ENCODE measurements around the gene PIK3C2B.

Gene PIK3C2B

DNA sequence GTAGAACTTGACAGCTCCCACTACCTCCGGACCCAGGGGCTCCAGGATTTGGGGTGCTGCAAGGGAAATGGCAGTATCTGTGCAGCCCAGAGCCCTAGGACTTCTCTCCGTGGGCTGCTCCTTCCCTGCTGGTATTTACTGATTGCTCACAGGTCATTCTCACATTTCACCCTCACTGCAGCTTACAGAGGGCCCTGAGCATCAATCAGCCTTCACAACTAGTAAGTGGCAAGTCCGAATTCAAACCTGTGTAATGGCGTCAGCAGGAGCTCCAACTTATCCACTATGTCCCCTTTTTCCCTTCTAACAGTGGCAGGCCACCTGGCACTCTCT is 32.4 kb downstream of the PIK3C2B start:
- H3K36me3 Mint-ChIP-seq (ENCODE audit: low read depth) = peaks cover 57% of the 10 kb centered on the region
- TF ChIP-seq, protein P1, sequence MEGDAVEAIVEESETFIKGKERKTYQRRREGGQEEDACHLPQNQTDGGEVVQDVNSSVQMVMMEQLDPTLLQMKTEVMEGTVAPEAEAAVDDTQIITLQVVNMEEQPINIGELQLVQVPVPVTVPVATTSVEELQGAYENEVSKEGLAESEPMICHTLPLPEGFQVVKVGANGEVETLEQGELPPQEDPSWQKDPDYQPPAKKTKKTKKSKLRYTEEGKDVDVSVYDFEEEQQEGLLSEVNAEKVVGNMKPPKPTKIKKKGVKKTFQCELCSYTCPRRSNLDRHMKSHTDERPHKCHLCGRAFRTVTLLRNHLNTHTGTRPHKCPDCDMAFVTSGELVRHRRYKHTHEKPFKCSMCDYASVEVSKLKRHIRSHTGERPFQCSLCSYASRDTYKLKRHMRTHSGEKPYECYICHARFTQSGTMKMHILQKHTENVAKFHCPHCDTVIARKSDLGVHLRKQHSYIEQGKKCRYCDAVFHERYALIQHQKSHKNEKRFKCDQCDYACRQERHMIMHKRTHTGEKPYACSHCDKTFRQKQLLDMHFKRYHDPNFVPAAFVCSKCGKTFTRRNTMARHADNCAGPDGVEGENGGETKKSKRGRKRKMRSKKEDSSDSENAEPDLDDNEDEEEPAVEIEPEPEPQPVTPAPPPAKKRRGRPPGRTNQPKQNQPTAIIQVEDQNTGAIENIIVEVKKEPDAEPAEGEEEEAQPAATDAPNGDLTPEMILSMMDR (IDR thresholded peaks at IDR 0.05; ENCODE audit: unreplicated experiment in 3 of 3) = no peak
- H3K27me3 Mint-ChIP-seq (ENCODE audit: low read depth) = peaks cover 8% of the 10 kb centered on the region
- no peaks in the 10 kb centered on the region for H3K9me3 Mint-ChIP-seq
- H3K4me3 Mint-ChIP-seq = no peak overlapping the region
- H3K4me1 Mint-ChIP-seq = peaks cover 75% of the 10 kb centered on the region
- no peak overlapping the region for H3K27ac Mint-ChIP-seq

DNA sequence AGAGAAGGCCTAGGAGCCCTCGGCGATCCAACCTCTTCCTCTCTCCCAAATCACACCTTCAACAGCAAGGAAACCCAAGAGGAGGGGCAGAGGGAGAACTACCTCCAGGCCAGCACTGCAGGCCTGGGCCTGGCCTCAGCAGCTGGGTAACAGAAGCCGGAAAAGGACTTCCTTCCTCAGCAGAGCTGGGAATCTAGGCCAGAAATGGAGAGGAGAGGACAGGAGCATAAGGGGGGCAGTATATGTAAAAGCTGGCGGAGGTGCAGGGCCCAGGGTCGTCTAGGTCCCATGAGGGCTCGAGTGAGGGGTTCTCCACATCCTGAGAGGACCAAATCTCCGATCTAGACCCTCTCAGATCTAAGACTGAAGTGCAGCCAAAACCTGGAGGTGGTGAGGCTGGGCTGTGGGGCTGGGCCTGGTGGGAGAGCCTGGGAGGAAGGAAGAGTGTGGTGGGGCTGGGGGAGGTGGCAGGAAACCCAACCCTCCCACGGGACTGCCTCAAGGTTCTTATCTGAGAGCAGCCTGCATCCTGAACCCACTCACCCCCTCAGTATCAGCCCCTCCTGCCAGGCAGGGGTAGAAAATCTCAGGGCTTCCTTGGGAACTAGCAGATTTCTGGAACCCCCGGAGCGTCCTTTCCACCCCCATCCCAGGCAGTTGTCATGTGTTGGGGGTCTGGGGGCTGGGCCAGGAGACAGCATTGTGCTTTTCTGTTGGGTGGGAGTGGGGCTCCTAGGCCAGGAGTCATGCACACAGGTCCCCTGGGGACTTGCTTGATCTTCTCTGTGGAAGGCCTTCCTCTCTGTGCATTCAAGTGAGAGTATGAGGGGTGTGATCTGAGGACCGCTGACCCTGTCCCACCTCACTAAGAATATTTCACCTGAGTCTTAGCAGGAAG is 33.0 kb downstream of the PIK3C2B start:
- TF ChIP-seq, protein P1 (IDR thresholded peaks at IDR 0.05; ENCODE audit: unreplicated experiment in 3 of 3) = no peak
- Mint-ChIP-seq H3K4me3 (no peak overlapping the region), H3K27me3 (ENCODE audit: low read depth) (peaks cover 8% of the 10 kb centered on the region), H3K36me3 (ENCODE audit: low read depth) (peaks cover 54% of the 10 kb centered on the region), H3K27ac (peak overlapping the region in 2 of 3 experiments; percentile 75 to 81), H3K4me1 (peaks cover 75% of the 10 kb centered on the region), H3K9me3 (no peaks in the 10 kb centered on the region)

DNA sequence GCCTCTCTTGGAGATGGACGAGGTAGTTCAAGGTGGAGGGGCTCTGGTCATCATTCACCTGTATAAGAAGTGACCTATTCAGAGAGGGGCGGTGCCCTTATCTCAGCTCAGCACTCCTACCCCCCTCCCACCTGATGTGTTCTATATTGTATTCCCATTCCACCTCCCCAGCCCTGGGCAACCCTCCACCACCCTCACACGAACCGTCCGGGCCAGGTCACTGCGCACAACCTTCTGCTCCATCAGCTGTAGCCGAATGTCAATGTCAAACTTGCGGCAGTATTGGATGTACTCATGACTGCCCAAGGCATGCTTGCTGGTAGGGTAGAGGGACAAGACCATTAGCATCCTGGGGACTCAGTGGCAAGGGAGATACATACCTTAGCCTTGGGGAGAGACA is 34.3 kb downstream of the PIK3C2B start:
- Mint-ChIP-seq H3K27me3 (ENCODE audit: low read depth) (peaks cover 8% of the 10 kb centered on the region), H3K4me1 (peaks cover 67% of the 10 kb centered on the region), H3K4me3 (no peak overlapping the region), H3K27ac (peak overlapping the region in 1 of 3 experiments; percentile 75), H3K36me3 (ENCODE audit: low read depth) (peaks cover 53% of the 10 kb centered on the region), H3K9me3 (no peaks in the 10 kb centered on the region)
- TF ChIP-seq, protein P1 (IDR thresholded peaks at IDR 0.05; ENCODE audit: unreplicated experiment in 3 of 3) = no peak

DNA sequence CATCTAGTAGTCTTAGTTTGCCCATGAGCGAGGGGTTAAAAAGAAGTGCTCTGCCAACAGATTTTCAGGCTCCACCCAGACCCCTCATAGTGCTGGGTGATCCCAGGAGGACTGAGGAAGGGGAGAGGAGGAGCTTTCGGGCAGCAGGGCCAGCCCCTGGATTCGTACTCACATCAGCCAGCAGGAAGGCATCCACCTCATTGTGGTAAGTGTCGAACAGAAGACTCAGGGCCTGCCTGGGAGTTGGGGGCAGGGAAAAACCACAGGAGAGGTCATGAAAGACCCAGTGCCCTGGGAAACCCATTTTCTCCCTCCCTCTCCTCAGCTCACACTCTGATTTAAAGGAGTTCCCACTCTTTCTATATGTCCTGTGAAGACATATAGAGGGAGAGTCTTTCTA is 34.9 kb downstream of the PIK3C2B start:
- peak overlapping the region in 2 of 3 experiments; percentile 24 to 67 for H3K27ac Mint-ChIP-seq
- H3K4me3 Mint-ChIP-seq = no peak overlapping the region
- H3K9me3 Mint-ChIP-seq = no peaks in the 10 kb centered on the region
- TF ChIP-seq, protein P1 (IDR thresholded peaks at IDR 0.05; ENCODE audit: unreplicated experiment in 3 of 3) = no peak
- H3K36me3 Mint-ChIP-seq (ENCODE audit: low read depth) = peaks cover 52% of the 10 kb centered on the region
- H3K27me3 Mint-ChIP-seq (ENCODE audit: low read depth) = peaks cover 4% of the 10 kb centered on the region
- H3K4me1 Mint-ChIP-seq = peaks cover 65% of the 10 kb centered on the region

DNA sequence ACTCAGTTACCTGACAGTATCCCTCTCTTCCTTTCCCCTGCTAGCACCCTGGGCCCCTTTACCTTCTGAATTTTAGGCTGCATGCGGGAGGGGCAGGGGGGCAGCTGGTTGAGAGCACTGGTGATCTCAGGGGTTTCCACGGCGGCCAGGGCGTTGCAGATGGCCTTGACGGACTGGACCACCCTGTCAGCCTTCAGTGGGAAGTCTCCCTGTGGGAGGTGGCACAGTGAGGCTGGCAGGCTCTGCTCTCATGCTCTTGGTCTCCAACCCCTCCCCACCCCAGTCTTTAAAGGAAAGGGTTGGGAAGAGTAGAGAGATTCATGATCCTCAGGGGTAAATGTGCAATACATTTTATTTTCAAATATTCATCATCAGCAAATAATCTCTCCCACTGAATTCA is 36.9 kb downstream of the PIK3C2B start:
- H3K36me3 Mint-ChIP-seq (ENCODE audit: low read depth) = peaks cover 50% of the 10 kb centered on the region
- H3K9me3 Mint-ChIP-seq = no peaks in the 10 kb centered on the region
- H3K4me1 Mint-ChIP-seq = peaks cover 59% of the 10 kb centered on the region
- TF ChIP-seq, protein P1 (IDR thresholded peaks at IDR 0.05; ENCODE audit: unreplicated experiment in 3 of 3) = no peak
- H3K27ac Mint-ChIP-seq = peak overlapping the region; percentile 58 to 92 (median 88)
- peak overlapping the region; percentile 15 to 27 (median 24) for H3K4me3 Mint-ChIP-seq
- peaks cover 4% of the 10 kb centered on the region for H3K27me3 Mint-ChIP-seq (ENCODE audit: low read depth)
